H9 (cell line): ENCODE measurements around the gene ANTKMT. TPM values are rescaled to one million over a fixed set of nuclear protein-coding genes. Genes with fewer than 3 reads are reported as not detected.

Experiments used
- DNase-seq: peaks from one replicate; pipeline ENCODE4 v3.0.0-alpha.2; 2017
- H2AFZ ChIP-seq: one replicate; pipeline ENCODE4 v1.6.1; 2013; ENCODE audit warnings: mild to moderate bottlenecking, low read length, control low read depth, moderate library complexity
- H2AK5ac ChIP-seq: 2 replicates; pipeline ENCODE4 v1.6.1; 2013; ENCODE audit warnings: low read length, control low read depth, mixed read lengths; ENCODE audit not compliant: insufficient read length
- H2BK120ac ChIP-seq: one replicate; pipeline ENCODE4 v1.6.1; 2013; ENCODE audit warnings: low read depth, mild to moderate bottlenecking, low read length, control low read depth, inconsistent platforms; ENCODE audit not compliant: poor library complexity, severe bottlenecking
- H2BK12ac ChIP-seq: 2 replicates; pipeline ENCODE4 v1.6.1; 2013; ENCODE audit warnings: low read length, control low read depth, mixed read lengths, low read depth; ENCODE audit not compliant: insufficient read length
- H2BK15ac ChIP-seq: 2 replicates; pipeline ENCODE4 v1.6.1; 2013; ENCODE audit warnings: low read depth, low read length, control low read depth
- H2BK20ac ChIP-seq: one replicate; pipeline ENCODE4 v1.6.1; 2013; ENCODE audit warnings: low read depth, mild to moderate bottlenecking, low read length, control low read depth, inconsistent platforms; ENCODE audit not compliant: poor library complexity, severe bottlenecking
- H2BK5ac ChIP-seq: 2 replicates; pipeline ENCODE4 v1.6.1; 2013; ENCODE audit warnings: low read length, control low read depth, mixed read lengths; ENCODE audit not compliant: insufficient read length
- H3K14ac ChIP-seq: 2 replicates; pipeline ENCODE4 v1.6.1; 2013; ENCODE audit warnings: low read length, control low read depth; ENCODE audit not compliant: insufficient read depth
- H3K18ac ChIP-seq: 2 replicates; pipeline ENCODE4 v1.6.1; 2013; ENCODE audit warnings: low read depth, mild to moderate bottlenecking, mixed read lengths, low read length, control low read depth; ENCODE audit not compliant: insufficient read length
- H3K23ac ChIP-seq: 2 replicates; pipeline ENCODE4 v1.6.1; 2013; ENCODE audit warnings: low read length, control low read depth, mixed read lengths, low read depth; ENCODE audit not compliant: insufficient read length
- H3K23me2 ChIP-seq: 2 replicates; pipeline ENCODE4 v1.6.1; 2013; ENCODE audit warnings: low read depth, mild to moderate bottlenecking, mixed read lengths, low read length, control low read depth; ENCODE audit not compliant: insufficient read length, poor library complexity, severe bottlenecking
- H3K27ac ChIP-seq: 2 replicates; pipeline ENCODE4 v1.5.1; 2013; ENCODE audit warnings: low read length, control low read depth, mixed read lengths, low read depth; ENCODE audit not compliant: insufficient read length
- H3K27me3 ChIP-seq: 2 replicates; pipeline ENCODE4 v1.6.1; 2013; ENCODE audit warnings: low read length, control low read depth, inconsistent platforms; ENCODE audit not compliant: insufficient read depth
- H3K4ac ChIP-seq: 2 replicates; pipeline ENCODE4 v1.6.1; 2013; ENCODE audit warnings: low read depth, mild to moderate bottlenecking, control low read depth, inconsistent platforms, low read length, moderate library complexity
- H3K4me1 ChIP-seq: 2 replicates; pipeline ENCODE4 v1.6.1; 2013; ENCODE audit warnings: low read length, control low read depth, inconsistent platforms; ENCODE audit not compliant: insufficient read depth
- H3K4me2 ChIP-seq: 2 replicates; pipeline ENCODE4 v1.6.1; 2013; ENCODE audit warnings: low read length, control low read depth, mixed read lengths; ENCODE audit not compliant: insufficient read length, insufficient read depth
- H3K56ac ChIP-seq: 2 replicates; pipeline ENCODE4 v1.6.1; 2013; ENCODE audit warnings: low read depth, mild to moderate bottlenecking, mixed read lengths, low read length, control low read depth; ENCODE audit not compliant: insufficient read length
- H3K79me1 ChIP-seq: 2 replicates; pipeline ENCODE4 v1.6.1; 2013; ENCODE audit warnings: low read depth, mild to moderate bottlenecking, moderate library complexity, low read length, control low read depth, inconsistent platforms; ENCODE audit not compliant: insufficient read depth, poor library complexity, severe bottlenecking
- H3K79me2 ChIP-seq: 2 replicates; pipeline ENCODE4 v1.6.1; 2013; ENCODE audit warnings: low read length, control low read depth, inconsistent platforms; ENCODE audit not compliant: insufficient read depth
- H3K9ac ChIP-seq: 2 replicates; pipeline ENCODE4 v1.6.1; 2013; ENCODE audit warnings: low read length, control low read depth, mixed read lengths; ENCODE audit not compliant: insufficient read length; ENCODE audit errors: extremely low read depth
- H3K9me3 ChIP-seq: one replicate; pipeline ENCODE4 v1.6.1; 2013; ENCODE audit warnings: low read depth, low read length, inconsistent platforms; ENCODE audit not compliant: control insufficient read depth
- H3T11ph ChIP-seq: one replicate; pipeline ENCODE4 v1.6.1; 2013; ENCODE audit warnings: mild to moderate bottlenecking, low read length, control low read depth, inconsistent platforms
- H4K20me1 ChIP-seq: one replicate; pipeline ENCODE4 v1.6.1; 2013; ENCODE audit not compliant: control insufficient read depth, insufficient read length, insufficient read depth
- H4K5ac ChIP-seq: 2 replicates; pipeline ENCODE4 v1.6.1; 2013; ENCODE audit warnings: low read depth, mild to moderate bottlenecking, mixed read lengths, low read length, control low read depth; ENCODE audit not compliant: insufficient read length
- H4K8ac ChIP-seq: replicated peaks from 2 replicates; pipeline ENCODE4 v1.6.1; 2013; ENCODE audit warnings: low read length, control low read depth, mixed read lengths, low read depth; ENCODE audit not compliant: insufficient read length
- H4K91ac ChIP-seq: 2 replicates; pipeline ENCODE4 v1.6.1; 2013; ENCODE audit warnings: low read depth, mild to moderate bottlenecking, moderate library complexity, mixed read lengths, low read length, control low read depth; ENCODE audit not compliant: insufficient read length
- H3K27ac Mint-ChIP-seq, 3 experiments: 2 replicates in 2 of 3; 3 replicates in 1 of 3; pipeline ENCODE4 v1.8.0; 2020 to 2021; ENCODE audit warnings: mixed read lengths in 3 of 3, mild to moderate bottlenecking in 1 of 3, moderate library complexity in 1 of 3
- H3K27me3 Mint-ChIP-seq: 2 replicates; pipeline ENCODE4 v1.8.0; 2021; ENCODE audit warnings: low read depth, mild to moderate bottlenecking, moderate library complexity, mixed read lengths
- H3K36me3 Mint-ChIP-seq, 3 experiments: 2 replicates in 2 of 3; 3 replicates in 1 of 3; pipeline ENCODE4 v1.8.0; 2020 to 2021; ENCODE audit warnings: low read depth in 3 of 3, mixed read lengths in 3 of 3; ENCODE audit not compliant: insufficient read depth in 1 of 3
- H3K4me1 Mint-ChIP-seq, 2 experiments: 2 replicates each; pipeline ENCODE4 v1.8.0; 2020; ENCODE audit warnings: mixed read lengths in 2 of 2
- H3K4me3 Mint-ChIP-seq, 2 experiments: 2 replicates in 1 of 2; 3 replicates in 1 of 2; pipeline ENCODE4 v1.8.0; 2020 to 2021; ENCODE audit warnings: mild to moderate bottlenecking in 2 of 2, mixed read lengths in 2 of 2, moderate library complexity in 1 of 2
- H3K9me3 Mint-ChIP-seq, 2 experiments: 2 replicates in 1 of 2; 3 replicates in 1 of 2; pipeline ENCODE4 v1.8.0; 2020; ENCODE audit warnings: mild to moderate bottlenecking in 2 of 2, mixed read lengths in 2 of 2, moderate library complexity in 1 of 2
- CTCF ChIP-seq: fragments of 200-600 bp; sonication (generic); conservative IDR thresholded peaks from 3 replicates; pipeline ENCODE4 v1.8.0; 2021; ENCODE audit warnings: antibody characterized with exemption, mild to moderate bottlenecking
- WGBS: extraction: QIAGEN DNeasy Blood & Tissue Kit; methylation state at CpG from one replicate; pipeline ENCODE4 v1.1.7; 2013; ENCODE audit warnings: missing lambda C conversion rate, low lambda C conversion rate, mixed read lengths; ENCODE audit not compliant: insufficient read length; ENCODE audit errors: extremely low coverage; 5-methylcytosine and 5-hydroxymethylcytosine counted together
- total RNA-seq: library from RNA; stranded (reverse); gene quantifications from 2 replicates; pipeline ENCODE4 v1.2.1, GENCODE V29; 2021

ANTKMT gene
- total RNA-seq, 1 experiment from 2014 or later, result 31.5 TPM

GRCh38 chr16:769184-769784 is 48.3 kb downstream of the ANTKMT start:
- Histone ChIP-seq H2BK15ac (no peak overlapping the region), H4K91ac (no peak overlapping the region), H3K18ac (no peak overlapping the region), H3K4me1 (no peaks in the 10 kb centered on the region), H3K56ac (no peak overlapping the region), H3K4ac (no peak overlapping the region), H2BK5ac (no peak overlapping the region), H2AK5ac (no peak overlapping the region), H2BK20ac (no peak overlapping the region), H3K23ac (no peak overlapping the region), H2AFZ (no peak overlapping the region), H3T11ph (no peak overlapping the region), H4K20me1 (no peaks in the 10 kb centered on the region), H3K9ac (no peak overlapping the region), H4K5ac (no peak overlapping the region), H3K79me1 (no peaks in the 10 kb centered on the region), H3K9me3 (no peaks in the 10 kb centered on the region), H3K27ac (no peak overlapping the region), H4K8ac (no peak overlapping the region), H2BK12ac (no peak overlapping the region), H3K14ac (no peak overlapping the region), H3K79me2 (no peaks in the 10 kb centered on the region), H3K27me3 (no peaks in the 10 kb centered on the region), H3K23me2 (no peaks in the 10 kb centered on the region), H2BK120ac (no peak overlapping the region), H3K4me2 (no peak overlapping the region)
- Mint-ChIP-seq H3K4me3 (no peak overlapping the region), H3K27ac (no peak overlapping the region), H3K36me3 (no peaks in the 10 kb centered on the region), H3K4me1 (peaks cover 0 to 3% of the 10 kb centered on the region in 2 experiments; a peak in 1 of 4 replicates), H3K27me3 (peaks cover 5% of the 10 kb centered on the region), H3K9me3 (no peaks in the 10 kb centered on the region; a peak in 1 of 5 replicates)
- no peak for DNase-seq
- no CpG with 5 or more reads among the region's 20 CpGs for WGBS
- no peak for TF ChIP-seq CTCF
